Measurements from ENCODE around the gene KRTAP4-8.
"Not testable (repeated sequence)": the region's sequence is repeated elsewhere in the genome, so short reads cannot be mapped to it uniquely, and the experiment has no call there.

GRCh38 chr17:41108728-41109386 is 10.9 kb upstream of the KRTAP4-8 start:
- TF ChIP-seq, protein P1, sequence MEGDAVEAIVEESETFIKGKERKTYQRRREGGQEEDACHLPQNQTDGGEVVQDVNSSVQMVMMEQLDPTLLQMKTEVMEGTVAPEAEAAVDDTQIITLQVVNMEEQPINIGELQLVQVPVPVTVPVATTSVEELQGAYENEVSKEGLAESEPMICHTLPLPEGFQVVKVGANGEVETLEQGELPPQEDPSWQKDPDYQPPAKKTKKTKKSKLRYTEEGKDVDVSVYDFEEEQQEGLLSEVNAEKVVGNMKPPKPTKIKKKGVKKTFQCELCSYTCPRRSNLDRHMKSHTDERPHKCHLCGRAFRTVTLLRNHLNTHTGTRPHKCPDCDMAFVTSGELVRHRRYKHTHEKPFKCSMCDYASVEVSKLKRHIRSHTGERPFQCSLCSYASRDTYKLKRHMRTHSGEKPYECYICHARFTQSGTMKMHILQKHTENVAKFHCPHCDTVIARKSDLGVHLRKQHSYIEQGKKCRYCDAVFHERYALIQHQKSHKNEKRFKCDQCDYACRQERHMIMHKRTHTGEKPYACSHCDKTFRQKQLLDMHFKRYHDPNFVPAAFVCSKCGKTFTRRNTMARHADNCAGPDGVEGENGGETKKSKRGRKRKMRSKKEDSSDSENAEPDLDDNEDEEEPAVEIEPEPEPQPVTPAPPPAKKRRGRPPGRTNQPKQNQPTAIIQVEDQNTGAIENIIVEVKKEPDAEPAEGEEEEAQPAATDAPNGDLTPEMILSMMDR (conservative IDR thresholded peaks at IDR 0.05 in 1 of 2, IDR thresholded peaks at IDR 0.05 in 1 of 2; ENCODE audit: extremely low read depth in 1 of 2, insufficient read depth in 1 of 2, low read depth in 1 of 2, low read length in 2 of 2): not testable (repeated sequence)
- TF ChIP-seq EZH2 (IDR thresholded peaks at IDR 0.05; ENCODE audit: borderline replicate concordance, low read length): not testable (repeated sequence)
